ENCODE data around the gene ARHGAP8. TPM values are rescaled to one million over a fixed set of nuclear protein-coding genes. Genes with fewer than 3 reads are reported as not detected.

ARHGAP8 gene
- polyA plus RNA-seq, 2 of the 4 experiments (the other 2 are of a cell fraction), result 1.2 to 3.8 TPM

- no peak overlapping the region for H3K4me3 ChIP-seq
- no peak for ATAC-seq
- CTCF ChIA-PET, result no interaction called here
- no peaks in the 10 kb centered on the region for H3K9me3 ChIP-seq
- POLR2A ChIA-PET, result no interaction called here
- H3K27ac ChIP-seq, result no peak overlapping the region
- TF ChIP-seq ZC3H11A (IDR thresholded peaks at IDR 0.05) (no peak), CTCF (IDR thresholded peaks at IDR 0.05) (no peak), MYC (IDR thresholded peaks at IDR 0.05; ENCODE audit: borderline replicate concordance, low read length) (no peak), NFE2L2 (conservative IDR thresholded peaks at IDR 0.05; ENCODE audit: low read length) (no peak), RNF2 (IDR thresholded peaks at IDR 0.05; ENCODE audit: borderline replicate concordance, low read depth) (no peak), HOXB13 (CRISPR knock-in tag; IDR thresholded peaks at IDR 0.05; ENCODE audit: low read depth) (no peak), BCL3 (IDR thresholded peaks at IDR 0.05) (no peak), HEYL (CRISPR knock-in tag; IDR thresholded peaks at IDR 0.05) (no peak), HDAC2 (IDR thresholded peaks at IDR 0.05) (no peak), HOXA7 (CRISPR knock-in tag; IDR thresholded peaks at IDR 0.05) (no peak), HES2 (IDR thresholded peaks at IDR 0.05) (no peak), RARB (CRISPR knock-in tag; IDR thresholded peaks at IDR 0.05) (no peak), CHD2 (IDR thresholded peaks at IDR 0.05; ENCODE audit: low read length, partially characterized antibody) (no peak), RCOR1 (IDR thresholded peaks at IDR 0.05; ENCODE audit: low read depth, low read length) (no peak), ZNF302 (CRISPR knock-in tag; IDR thresholded peaks at IDR 0.05) (no peak), ZFP36 (IDR thresholded peaks at IDR 0.05; ENCODE audit: borderline replicate concordance, partially characterized antibody) (no peak), JUN (IDR thresholded peaks at IDR 0.05) (no peak), ZSCAN20 (CRISPR knock-in tag; IDR thresholded peaks at IDR 0.05) (no peak), PBX3 (IDR thresholded peaks at IDR 0.05) (no peak), MAX (IDR thresholded peaks at IDR 0.05) (no peak)
- no peak for DNase-seq (ENCODE audit: low read depth in 1 of 2, low spot score in 1 of 2)
- no peak overlapping the region for H3K4me2 ChIP-seq
- no peaks in the 10 kb centered on the region for H3K4me1 ChIP-seq
- WGBS (ENCODE audit: missing lambda C conversion rate), result 79% methylated on average over 10 of the region's 11 CpGs
- FAIRE-seq, result no peak
Measured at GRCh38 chr22:44891791-44892190, 139.4 kb downstream of the ARHGAP8 start.

- CTCF ChIA-PET, result no interaction called here
- Histone ChIP-seq H3K27ac (no peak overlapping the region), H3K4me3 (no peak overlapping the region), H3K4me2 (no peak overlapping the region), H3K4me1 (no peaks in the 10 kb centered on the region), H3K9me3 (no peaks in the 10 kb centered on the region)
- no peak for DNase-seq (ENCODE audit: low read depth in 1 of 2, low spot score in 1 of 2)
- ATAC-seq, result no peak
- WGBS (ENCODE audit: missing lambda C conversion rate), result 83% methylated on average over 12 of the region's 13 CpGs
- no peak for FAIRE-seq
- POLR2A ChIA-PET, result no interaction called here
- TF ChIP-seq MAX (IDR thresholded peaks at IDR 0.05) (no peak), SMC3 (IDR thresholded peaks at IDR 0.05) (no peak), PBX3 (IDR thresholded peaks at IDR 0.05) (no peak), FOXS1 (CRISPR knock-in tag; IDR thresholded peaks at IDR 0.05) (no peak), USF2 (IDR thresholded peaks at IDR 0.05) (no peak), HEYL (CRISPR knock-in tag; IDR thresholded peaks at IDR 0.05) (no peak), RAD21 (conservative IDR thresholded peaks at IDR 0.05 in 1 of 2, IDR thresholded peaks at IDR 0.05 in 1 of 2) (no peak), EP300 (IDR thresholded peaks at IDR 0.05) (no peak), GATA3 (IDR thresholded peaks at IDR 0.05; ENCODE audit: borderline replicate concordance) (no peak), MYC (IDR thresholded peaks at IDR 0.05; ENCODE audit: borderline replicate concordance, low read length) (no peak), REST (IDR thresholded peaks at IDR 0.05) (no peak), ZNF302 (CRISPR knock-in tag; IDR thresholded peaks at IDR 0.05) (no peak)
Measured at GRCh38 chr22:44892243-44892642, 139.9 kb downstream of the ARHGAP8 start.

Data from A549 (cell line).